Right hindlimb (tissue), 1 donor: ENCODE data around the gene PCNX2.

Experiments used
- DNase-seq: peaks from one replicate; pipeline ENCODE4 v3.0.0-alpha.2; 2018

The PCNX2 gene

GRCh38 chr1:233255145-233255544, 40.4 kb downstream of the PCNX2 start:
- no peak for DNase-seq

- DNase-seq = no peak
Measured at GRCh38 chr1:233253832-233254331, 41.6 kb downstream of the PCNX2 start.

GRCh38 chr1:233253231-233253831, 42.2 kb downstream of the PCNX2 start:
- no peak for DNase-seq

- peak; percentile 60 for DNase-seq
Measured at GRCh38 chr1:233252441-233252840, 43.1 kb downstream of the PCNX2 start.

GRCh38 chr1:233251201-233251720, 44.3 kb downstream of the PCNX2 start:
- no peak for DNase-seq

GRCh38 chr1:233248014-233248413, 47.5 kb downstream of the PCNX2 start:
- no peak for DNase-seq

- peak; percentile 41 for DNase-seq
Measured at GRCh38 chr1:233246965-233247364, 48.6 kb downstream of the PCNX2 start.

GRCh38 chr1:233245191-233245765, 50.2 kb downstream of the PCNX2 start:
- DNase-seq = no peak

- DNase-seq = no peak
Measured at GRCh38 chr1:233244183-233244582, 51.3 kb downstream of the PCNX2 start.

- DNase-seq = peak; percentile 50
Measured at GRCh38 chr1:233242827-233243483, 52.6 kb downstream of the PCNX2 start.

- DNase-seq = no peak
Measured at GRCh38 chr1:233241759-233242158, 53.8 kb downstream of the PCNX2 start.

GRCh38 chr1:233240829-233241682, 54.5 kb downstream of the PCNX2 start:
- DNase-seq = peak; percentile 81

- no peak for DNase-seq
Measured at GRCh38 chr1:233240371-233240770, 55.2 kb downstream of the PCNX2 start.

GRCh38 chr1:233238884-233239431, 56.6 kb downstream of the PCNX2 start:
- no peak for DNase-seq

GRCh38 chr1:233237647-233238046, 57.9 kb downstream of the PCNX2 start:
- no peak for DNase-seq

GRCh38 chr1:233233508-233234040, 62.0 kb downstream of the PCNX2 start:
- DNase-seq = no peak

- DNase-seq = no peak
Measured at GRCh38 chr1:233230011-233230410, 65.5 kb downstream of the PCNX2 start.

- no peak for DNase-seq
Measured at GRCh38 chr1:233229288-233229687, 66.2 kb downstream of the PCNX2 start.

- no peak for DNase-seq
Measured at GRCh38 chr1:233227930-233228465, 67.5 kb downstream of the PCNX2 start.

GRCh38 chr1:233224311-233224710, 71.2 kb downstream of the PCNX2 start:
- DNase-seq = no peak

- no peak for DNase-seq
Measured at GRCh38 chr1:233217832-233218231, 77.7 kb downstream of the PCNX2 start.

- no peak for DNase-seq
Measured at GRCh38 chr1:233216009-233216408, 79.5 kb downstream of the PCNX2 start.
